ENCODE data around the gene CNTRL.

- no peak for TF ChIP-seq CTCF (IDR thresholded peaks at IDR 0.05)
- TF ChIP-seq POLR2A (IDR thresholded peaks at IDR 0.05), result no peak
Measured at GRCh38 chr9:121226175-121226574, 151.4 kb downstream of the CNTRL start.
